NCI-H510A treated with DMSO at 0.1 percent for 48 hours (cell line): ENCODE measurements around the gene DNAJC27.

Source experiments
- DNase-seq: peaks from one replicate; lab custom pipeline; 2025; lab: John Stamatoyannopoulos, UW

DNAJC27 gene

DNA sequence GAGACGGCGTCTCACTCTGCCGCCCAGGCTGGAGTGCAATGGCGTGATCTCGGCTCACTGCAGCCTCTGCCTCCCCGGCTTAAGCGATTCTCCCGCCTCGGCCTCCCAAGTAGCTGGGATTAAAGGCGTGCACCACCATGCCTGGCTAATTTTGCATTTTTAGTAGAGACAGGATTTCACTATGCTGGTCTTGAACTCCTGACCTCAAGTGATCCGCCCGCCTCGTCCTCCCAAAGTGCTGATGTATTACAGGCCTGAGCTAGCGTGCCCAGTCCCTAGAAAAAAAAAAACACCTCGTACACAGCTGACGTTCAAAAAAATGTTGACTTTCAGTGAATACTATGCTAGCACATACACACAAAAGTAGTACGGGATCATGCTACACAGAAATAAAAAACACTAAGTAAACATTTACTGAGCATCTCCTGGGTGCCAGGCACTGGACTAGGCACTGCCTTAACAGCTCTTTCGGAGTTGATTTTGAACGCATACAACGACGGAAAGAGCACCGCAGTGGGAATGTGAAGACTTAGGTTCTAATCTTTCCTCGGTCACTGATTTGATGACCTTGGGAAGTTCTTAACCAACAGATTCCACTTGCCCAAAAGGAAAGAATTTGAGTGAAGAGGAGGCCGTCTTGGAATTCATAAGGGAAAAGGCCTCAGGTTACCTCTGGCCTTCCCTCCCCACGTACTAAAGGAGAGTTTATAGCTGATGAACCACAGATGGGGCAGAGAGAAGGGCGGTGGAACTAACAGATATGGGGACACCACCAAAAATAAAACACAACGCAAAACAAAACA lies 1.1 kb downstream of the DNAJC27 start:
- DNase-seq = no peak

DNA sequence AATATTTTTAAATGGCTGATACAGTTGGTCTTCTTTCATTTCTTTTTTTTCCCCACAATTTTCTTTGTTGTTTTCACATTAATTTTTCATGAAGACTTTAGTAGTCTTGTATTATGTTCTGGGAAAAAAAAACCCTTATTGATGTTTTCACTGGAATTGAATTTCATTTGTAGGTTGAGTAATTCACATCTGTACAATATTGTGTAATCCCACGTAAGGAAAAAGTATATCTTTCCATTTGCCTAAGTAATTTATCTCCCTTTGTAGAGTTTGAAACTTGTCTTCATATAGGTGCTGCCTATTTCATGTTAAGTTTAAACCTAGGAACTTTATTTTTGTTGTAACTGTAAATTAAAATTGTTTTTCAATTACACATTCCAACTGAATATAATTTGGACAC lies 2.0 kb downstream of the DNAJC27 start:
- no peak for DNase-seq

DNA sequence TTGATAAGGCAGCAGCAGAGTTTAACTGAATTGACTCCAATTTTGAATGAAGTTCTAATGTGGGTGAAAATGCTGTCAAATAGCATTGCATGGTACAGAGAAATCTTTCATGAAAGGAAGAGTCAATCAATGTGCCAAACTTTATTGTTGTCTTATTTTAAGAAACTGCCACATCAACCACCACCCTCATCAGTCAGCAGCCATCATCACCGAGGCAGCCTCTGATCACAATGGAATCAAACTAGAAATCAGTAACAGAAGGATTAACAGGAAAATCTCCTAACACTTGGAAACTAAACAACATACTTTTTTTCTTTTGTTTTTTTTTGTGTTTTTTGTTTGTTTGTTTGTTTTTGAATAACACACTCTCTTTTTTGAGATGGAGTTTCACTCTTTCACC lies 9.9 kb downstream of the DNAJC27 start:
- DNase-seq = no peak

DNA sequence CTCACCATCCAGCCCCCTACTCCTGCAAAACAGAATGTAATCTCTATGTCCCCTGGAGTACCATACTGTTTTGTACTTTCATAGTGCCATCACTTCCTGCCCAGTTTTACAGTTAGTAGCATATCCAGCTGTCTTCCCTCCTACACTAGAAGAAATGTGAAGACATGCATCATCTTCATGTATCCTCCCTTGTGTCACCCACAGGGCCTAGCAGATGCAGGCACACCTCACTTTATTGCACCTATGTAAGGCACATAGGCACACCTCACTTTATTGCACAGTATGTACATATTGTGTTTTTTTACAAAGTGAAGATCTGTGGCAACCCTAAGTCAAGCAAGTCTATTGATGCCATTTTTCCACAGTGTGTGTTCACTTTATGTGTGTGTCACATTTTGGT lies 12.0 kb downstream of the DNAJC27 start:
- DNase-seq = no peak

DNA sequence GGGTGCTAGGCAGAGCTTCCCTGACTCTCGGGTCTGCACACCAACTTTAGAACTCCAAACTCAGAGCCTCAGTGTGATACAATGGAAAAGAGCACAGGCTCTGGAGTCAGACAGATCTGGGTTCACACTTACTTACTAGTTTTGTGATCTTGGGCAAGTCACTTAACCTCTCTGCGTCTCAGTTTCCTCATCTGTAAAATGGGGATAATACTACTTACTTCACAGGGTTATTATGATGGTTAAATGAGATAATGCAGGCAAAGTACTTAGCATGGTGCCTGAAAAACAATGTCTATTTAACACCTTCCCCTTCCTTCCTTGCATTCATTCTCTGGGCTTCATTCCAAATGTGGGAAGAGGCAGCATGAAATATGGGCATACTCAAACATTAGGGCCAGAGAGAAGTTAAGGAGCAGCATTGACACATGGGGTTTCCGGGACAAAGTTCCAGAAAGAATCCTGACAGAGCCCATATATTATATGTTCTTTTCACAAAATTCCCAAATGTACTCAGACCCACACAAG lies 13.3 kb downstream of the DNAJC27 start:
- no peak for DNase-seq

DNA sequence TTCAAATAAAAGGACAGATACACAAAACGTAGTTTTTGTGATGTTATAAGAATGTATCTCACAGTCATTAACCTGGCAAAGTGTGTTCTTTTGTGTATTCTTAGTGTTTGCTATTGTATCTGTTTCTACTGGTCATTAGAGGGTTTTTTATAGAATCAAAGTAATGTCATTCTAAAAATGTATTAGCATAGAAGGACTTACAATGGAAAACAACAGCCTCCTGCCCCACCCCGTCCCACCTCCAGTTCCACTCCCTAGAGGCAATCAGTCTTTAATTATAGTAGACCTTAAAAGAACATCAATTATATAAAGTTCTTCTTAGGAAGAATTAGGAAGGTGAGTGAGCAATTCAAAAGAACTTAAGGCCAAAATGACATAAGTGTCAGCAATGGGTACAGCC lies 13.8 kb downstream of the DNAJC27 start:
- no peak for DNase-seq

DNA sequence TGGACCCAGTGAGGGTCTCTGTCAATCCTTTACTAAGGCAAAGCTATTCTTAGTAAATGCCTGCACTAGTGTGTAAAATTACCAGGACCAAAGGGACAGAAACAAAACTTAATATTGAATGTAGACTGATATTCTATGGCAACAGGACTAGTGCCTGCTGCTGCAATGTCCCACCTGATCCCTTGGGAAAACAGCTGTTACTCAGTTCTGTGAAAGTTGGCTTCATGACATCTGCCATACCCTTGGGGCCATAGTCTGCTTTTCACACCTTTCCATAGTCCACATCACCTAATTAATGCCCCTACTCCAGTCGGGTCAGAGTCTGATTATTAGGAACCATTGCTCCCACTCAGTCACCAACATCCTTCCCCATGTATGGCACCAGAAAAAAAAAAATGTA lies 14.5 kb downstream of the DNAJC27 start:
- no peak for DNase-seq

DNA sequence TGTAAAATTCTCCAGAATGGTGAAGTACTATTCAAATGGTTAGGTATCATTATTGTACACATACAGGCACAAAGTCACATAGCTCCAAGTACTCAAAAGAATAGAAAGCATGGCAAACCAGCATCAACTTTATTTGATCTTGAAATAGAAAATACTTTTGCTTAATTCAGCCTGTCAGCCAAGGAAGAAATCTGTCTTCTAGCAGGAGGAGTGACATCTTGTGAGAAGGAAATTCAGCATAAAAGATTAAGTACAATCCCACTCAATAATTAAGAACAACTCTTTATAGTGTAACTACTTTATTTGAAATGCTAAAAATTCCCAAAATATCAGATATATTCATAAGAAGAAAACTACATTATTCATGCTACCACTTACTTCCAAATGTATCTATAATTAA lies 15.8 kb downstream of the DNAJC27 start:
- no peak for DNase-seq

DNA sequence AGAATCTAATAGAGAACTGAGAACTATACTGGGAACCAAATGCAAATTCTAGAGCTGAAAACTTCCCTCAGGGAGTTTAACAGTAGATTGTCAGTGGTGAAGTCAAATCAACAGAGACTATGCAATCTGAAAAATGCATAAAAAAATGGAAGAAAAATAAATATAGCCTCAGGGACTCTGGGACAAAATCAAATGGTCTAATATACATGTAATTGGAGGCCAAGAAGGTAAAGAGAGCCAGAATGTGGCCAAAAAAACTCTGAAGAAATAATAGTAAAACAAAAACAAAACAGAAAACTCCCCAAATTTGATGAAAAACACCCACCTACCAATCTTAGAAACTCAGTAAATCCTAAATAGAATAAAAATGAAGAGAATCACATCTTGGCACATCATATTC lies 16.5 kb downstream of the DNAJC27 start:
- DNase-seq = no peak

DNA sequence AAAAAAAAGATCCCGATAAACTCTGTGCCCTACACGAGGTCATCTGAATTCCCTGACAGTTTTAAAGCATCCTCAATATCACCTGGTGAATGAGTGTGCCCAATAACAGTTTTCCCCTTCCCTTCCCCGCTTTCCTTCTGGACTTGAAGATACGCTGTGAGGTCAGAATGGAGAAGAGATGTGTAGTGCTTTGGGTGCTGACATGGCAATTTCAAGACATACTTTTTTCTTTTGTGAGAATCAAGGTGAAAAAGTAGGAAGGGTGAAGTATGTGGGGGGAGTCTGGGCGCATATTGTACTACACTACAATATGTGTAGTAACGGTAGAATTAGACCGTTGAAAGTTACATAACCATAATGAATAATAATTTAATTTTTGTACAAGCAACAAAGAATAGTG lies 21.7 kb downstream of the DNAJC27 start:
- no peak for DNase-seq

DNA sequence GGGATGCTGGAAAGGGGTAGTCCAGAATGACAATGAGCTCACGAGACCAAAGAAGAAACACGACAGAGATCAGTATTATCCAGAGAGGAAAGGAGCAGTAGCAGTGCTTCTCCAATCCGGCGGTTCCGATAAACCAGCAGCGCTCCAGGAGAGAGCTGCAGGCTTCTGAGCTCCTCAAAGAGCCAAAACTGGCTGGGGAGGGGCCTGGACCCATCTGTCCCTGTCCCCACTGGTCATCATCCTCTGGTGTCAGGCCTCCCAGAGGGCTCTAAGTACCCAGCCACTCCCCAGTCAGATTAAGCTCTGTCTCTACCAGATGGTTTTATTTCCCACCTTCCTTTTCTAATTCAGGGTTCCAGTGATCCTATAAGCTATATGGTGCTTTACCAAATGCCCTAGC lies 23.2 kb downstream of the DNAJC27 start:
- no peak for DNase-seq

DNA sequence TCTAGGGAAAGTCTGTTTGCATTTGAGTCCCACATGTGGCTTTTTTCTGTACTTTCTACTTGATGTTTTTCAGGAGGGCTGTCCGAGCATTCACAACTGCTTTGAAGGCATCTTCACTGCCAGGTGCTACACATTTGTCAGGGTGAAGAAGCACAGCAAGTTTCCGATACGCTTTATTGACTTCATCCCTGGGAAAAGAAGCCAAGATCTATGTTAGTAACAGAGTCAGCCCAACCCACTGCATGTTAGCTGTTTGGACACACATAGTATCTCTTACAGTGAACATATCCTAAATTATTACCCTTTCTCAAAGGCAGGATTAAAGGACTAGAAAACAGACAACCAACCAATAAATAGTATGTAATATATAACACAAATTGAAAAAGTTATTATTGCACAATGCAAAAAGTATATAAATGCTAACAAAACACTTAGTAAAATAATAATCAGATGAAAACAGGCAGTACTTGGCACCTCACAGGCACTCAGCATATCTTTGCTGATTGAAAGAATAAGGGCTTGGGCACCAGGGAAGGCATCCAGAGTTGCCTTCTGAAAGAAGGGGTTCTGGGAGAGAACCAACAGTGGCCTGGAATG lies 24.1 kb downstream of the DNAJC27 start:
- DNase-seq = no peak

DNA sequence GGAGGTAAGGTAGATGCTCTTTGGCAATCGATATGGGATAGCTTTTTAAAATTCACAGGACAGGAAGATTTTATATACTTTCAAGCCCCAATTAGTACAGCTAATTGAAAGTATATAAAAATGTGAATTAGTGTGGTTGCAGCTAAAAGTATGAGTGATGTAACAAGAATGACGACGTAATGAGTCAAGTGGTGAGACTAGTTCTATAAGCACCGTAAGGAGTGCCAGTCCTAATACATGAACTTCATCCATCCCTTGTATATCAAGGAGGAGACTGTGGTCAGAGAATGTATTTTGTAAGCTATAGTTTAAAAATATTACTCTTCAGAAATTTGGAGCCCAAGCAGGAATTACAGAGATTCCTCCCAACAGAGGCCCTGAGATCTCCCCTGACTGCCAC lies 25.8 kb downstream of the DNAJC27 start:
- no peak for DNase-seq

DNA sequence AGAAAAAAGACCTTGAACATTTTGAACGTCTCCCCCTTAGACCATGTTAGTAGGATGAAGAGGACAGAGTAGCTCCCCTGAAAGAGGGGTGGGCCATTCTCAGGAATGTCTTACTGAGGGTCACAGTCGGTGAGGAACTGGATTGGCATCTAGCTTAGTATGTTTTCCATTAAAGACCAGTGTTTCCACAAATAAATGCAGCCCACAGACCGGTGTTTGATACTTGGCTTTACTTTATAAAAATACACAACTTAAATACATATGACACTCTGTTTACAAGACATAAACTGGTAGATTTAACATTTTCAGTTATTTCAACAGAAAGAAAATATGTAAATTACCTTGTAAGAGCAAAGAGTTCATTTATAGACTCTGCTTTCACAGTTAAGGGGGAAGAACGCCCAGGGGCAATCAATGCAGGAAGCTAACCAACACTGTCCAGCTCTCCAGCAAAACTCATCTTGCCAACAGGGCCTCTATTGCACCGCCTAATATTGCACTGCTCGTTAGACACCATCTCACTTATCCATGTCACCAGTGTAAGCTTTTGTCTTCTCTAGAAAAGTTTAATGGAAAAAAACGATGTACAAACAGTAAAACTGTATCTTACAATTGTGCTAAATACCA lies 28.2 kb downstream of the DNAJC27 start:
- no peak for DNase-seq

DNA sequence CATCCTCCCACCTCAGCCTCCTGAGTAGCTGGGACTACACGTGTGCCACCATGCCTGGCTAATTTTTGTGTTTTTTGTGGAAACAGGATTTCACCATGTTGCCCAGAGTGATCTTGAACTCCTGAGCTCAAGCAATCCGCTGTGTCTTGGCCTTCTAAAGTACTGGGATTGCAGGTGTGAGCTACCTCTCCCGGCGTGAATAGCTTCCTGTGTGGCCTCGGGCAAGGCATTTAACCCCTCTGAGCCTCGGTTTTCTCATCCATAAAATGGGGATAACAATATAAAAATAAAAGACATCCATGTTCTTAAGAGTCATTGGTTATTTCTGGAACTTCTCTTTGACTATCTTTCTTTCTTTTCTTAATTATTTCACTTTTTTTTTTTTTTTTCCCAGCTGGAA lies 32.4 kb downstream of the DNAJC27 start:
- no peak for DNase-seq

DNA sequence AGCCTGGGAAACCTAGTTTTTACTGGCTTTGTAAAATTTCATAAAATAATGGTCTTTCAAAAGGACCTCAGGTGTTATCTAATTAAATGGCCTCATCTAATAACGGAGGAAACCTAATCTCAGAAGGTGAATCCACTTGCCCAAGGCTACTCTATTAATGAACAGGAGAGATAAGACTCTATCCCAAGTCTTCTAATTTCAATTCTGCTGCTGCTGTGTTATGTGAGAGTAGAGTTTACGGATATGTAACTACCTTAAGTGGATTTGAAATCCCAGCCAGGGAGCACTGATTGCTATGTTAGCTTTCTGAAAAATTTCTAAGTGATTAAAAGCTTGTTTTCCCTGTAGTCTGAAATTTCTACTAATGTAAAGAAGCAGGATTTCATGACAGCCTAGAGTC lies 34.5 kb downstream of the DNAJC27 start:
- no peak for DNase-seq

DNA sequence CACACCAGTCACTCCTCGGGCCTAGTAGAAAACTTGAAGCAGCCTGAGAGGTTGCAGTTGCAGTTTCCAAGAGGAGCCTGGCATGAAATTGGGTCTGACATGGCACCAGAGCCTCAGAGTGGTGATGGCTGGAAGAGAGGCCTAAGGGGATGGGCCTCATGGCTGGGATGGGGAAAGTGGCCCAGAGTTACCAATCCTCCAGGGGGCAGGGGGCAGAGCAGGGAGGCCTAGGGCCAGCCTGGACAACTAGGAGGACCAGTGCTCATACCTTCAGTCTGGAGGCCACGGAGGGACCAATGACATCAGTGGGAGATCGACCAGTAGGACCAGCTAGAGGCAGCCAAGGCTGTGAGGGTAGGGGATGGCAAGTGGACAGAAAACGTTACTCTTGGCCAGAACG lies 36.6 kb downstream of the DNAJC27 start:
- no peak for DNase-seq

DNA sequence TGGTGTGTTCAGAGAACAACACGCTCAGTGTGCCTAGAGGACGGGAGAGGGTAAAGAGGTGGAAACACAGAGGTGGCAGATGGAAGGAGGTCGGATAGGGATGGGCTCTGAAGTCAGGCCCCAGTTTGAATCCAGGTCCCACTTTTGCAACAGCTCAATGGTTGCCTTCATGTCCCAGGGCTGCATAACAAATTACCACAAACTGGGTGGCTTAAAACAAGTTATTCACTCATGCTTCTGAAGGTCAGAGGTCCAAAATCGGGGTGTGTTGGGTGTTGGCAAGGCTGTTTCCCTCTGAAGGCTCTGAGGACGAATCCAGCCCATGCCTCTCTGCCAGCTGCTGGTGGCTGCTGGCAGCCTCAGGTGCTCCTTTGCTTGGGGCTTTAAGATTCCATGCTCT lies 39.0 kb downstream of the DNAJC27 start:
- no peak for DNase-seq

DNA sequence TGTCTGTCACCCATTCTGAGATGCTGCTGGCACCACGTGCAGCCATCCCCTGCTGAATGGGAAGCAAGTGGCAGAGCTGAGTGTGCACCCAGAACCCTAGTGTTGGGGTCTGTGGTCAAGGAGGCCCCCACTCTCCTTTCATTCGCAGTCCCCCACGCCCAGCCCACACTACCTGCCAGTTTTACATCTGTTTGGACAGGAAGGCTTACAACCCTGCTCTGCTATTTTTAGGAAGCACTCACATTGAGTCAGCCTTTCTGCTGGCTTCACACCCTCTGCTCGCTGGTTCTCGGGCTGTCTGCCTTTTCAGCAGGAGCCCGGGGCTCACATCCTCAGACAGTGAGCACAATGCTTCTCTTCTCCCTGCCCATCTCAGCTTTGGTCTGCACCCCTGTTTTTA lies 41.0 kb downstream of the DNAJC27 start:
- DNase-seq = no peak

DNA sequence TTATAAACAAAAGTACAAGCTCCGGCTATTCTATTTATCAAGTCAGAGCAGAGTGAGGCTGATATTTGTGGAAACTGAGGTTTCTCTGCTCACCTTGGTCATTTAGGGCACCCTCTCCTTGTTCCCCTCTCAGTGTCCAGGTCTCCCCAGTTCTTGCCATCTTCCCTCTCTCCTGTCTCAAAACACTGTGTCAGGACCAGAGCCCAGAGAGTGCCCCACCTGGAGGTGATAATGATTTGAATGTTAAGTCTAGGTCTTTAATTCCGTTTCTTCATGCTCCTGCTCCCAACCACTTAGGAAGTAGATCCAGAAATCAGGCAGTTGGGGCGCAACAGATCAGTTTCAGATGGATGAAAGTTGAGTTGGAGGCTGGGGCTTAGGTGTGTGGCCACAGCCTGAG lies 42.5 kb downstream of the DNAJC27 start:
- DNase-seq = no peak

DNA sequence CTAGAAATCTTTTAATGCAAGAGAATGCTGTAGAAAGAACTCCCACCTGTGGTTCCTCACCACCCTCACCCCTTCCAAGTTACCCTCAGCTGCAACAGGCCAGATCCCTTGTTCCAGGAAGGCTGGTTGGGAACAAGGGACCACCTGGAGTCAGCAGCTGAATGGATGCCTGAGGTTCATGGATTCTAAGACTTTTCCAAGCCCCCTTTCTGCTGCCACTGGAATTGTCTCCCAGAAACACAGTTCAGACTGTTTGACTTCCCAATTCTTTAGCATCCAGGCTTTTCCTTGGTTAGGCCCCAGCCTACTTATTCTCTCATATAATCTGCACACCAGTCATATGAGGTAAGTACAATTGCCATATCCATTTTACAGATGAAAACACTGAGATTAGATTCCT lies 43.7 kb downstream of the DNAJC27 start:
- no peak for DNase-seq

DNA sequence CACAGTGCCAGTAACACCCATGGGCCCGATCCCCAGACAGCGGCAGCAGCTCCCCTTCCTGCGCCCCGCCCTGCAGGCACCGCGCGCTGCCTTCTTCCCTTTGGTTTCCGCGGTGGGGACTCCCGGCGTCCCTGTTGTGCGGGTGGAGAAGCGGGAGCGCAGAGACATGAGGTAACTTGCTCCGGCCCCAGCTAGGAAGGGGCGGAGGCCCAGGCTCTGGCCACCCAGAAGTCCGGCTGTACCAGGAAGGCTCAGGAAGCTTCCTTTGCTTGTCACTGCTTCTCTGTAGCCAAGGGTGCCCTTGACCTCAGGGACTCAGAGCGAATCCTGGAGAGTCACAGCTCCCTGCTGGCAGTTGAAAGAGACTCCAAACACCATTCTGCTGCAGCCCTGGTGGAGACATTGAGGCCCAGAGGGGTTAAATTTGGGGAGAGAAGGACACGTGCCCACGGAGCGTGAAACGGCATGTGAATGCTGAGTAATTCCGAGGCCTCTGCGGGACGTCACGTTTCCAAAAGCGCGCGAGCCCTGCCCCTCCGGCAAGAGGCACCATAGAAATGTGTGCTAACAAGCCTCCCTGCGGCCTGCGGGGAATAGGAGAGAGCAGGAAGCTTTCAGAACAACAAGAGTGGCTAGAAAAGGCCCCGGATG lies 45.0 kb downstream of the DNAJC27 start:
- no peak for DNase-seq

DNA sequence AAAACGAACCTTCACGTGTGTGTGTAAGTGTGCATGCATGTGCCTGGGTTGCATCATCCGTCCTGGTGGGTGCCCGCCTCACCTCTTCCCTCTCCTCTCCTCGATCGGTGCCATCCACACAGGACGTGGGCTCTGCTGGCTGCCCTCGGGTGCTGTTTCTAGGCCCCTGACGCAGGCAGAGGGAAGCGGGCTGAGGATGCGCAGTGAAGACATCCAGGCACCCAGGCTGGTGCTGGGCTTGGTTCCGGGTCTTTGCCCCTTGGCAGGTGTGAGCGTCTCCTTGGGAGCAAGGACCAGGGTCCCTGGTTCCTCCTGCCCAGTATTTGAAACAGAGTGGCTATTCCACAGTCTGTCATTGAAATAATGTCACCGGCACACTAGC lies 45.5 kb downstream of the DNAJC27 start:
- DNase-seq = no peak
